ENCODE measurements around the gene ZACN. TPM values are rescaled to one million over a fixed set of nuclear protein-coding genes. Genes with fewer than 3 reads are reported as not detected.

ZACN gene
- total RNA-seq, 1 donor from 2014 or later = not detected

DNA sequence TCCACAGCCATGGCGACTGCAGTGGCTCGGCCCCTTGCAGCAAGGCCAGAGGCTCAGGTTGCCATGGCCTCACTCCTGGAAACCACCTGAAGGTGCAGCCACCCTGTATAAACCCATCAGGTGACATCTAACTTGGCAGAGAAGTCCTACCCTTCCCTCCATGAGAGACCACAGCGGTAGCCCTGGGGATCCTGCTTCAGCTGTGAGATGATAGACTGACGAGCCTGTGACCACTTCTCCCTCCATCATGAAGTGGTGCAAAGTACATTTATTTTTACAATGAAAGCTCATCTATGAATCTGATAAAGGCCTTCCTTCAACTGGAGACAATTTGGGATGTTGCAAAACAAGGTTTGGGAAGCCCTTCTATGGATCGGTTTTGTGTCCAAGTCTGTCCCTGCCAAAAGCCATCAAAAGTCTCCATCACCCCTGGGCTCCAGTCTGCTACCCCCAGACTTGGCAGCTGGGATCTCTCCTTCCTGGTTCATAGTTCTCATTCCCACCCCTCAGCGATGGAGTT, 1.8 kb downstream of the ZACN start:
- no peak overlapping the region for H3K4me3 Mint-ChIP-seq (ENCODE audit: unreplicated experiment)
- no peak for TF ChIP-seq CTCF (IDR thresholded peaks at IDR 0.05)
- DNase-seq (ENCODE audit: extremely low spot score, unreplicated experiment) = no peak
- peaks cover 17% of the 10 kb centered on the region for H3K36me3 Mint-ChIP-seq (ENCODE audit: unreplicated experiment)
- peaks cover 36% of the 10 kb centered on the region for H3K27me3 Mint-ChIP-seq (ENCODE audit: unreplicated experiment)
- no peak overlapping the region for H3K27ac Mint-ChIP-seq (ENCODE audit: unreplicated experiment)
- H3K4me1 Mint-ChIP-seq (ENCODE audit: unreplicated experiment) = peaks cover 3% of the 10 kb centered on the region
- H3K9me3 Mint-ChIP-seq (ENCODE audit: unreplicated experiment) = no peaks in the 10 kb centered on the region

GRCh38 chr17:76081295-76082210, 2.6 kb downstream of the ZACN start:
- Mint-ChIP-seq H3K9me3 (ENCODE audit: unreplicated experiment) (no peaks in the 10 kb centered on the region), H3K27ac (ENCODE audit: unreplicated experiment) (no peak overlapping the region), H3K36me3 (ENCODE audit: unreplicated experiment) (peaks cover 18% of the 10 kb centered on the region), H3K4me1 (ENCODE audit: unreplicated experiment) (peaks cover 3% of the 10 kb centered on the region), H3K4me3 (ENCODE audit: unreplicated experiment) (no peak overlapping the region), H3K27me3 (ENCODE audit: unreplicated experiment) (peaks cover 30% of the 10 kb centered on the region)
- no peak for TF ChIP-seq CTCF (IDR thresholded peaks at IDR 0.05)
- no peak for DNase-seq (ENCODE audit: extremely low spot score, unreplicated experiment)

DNA sequence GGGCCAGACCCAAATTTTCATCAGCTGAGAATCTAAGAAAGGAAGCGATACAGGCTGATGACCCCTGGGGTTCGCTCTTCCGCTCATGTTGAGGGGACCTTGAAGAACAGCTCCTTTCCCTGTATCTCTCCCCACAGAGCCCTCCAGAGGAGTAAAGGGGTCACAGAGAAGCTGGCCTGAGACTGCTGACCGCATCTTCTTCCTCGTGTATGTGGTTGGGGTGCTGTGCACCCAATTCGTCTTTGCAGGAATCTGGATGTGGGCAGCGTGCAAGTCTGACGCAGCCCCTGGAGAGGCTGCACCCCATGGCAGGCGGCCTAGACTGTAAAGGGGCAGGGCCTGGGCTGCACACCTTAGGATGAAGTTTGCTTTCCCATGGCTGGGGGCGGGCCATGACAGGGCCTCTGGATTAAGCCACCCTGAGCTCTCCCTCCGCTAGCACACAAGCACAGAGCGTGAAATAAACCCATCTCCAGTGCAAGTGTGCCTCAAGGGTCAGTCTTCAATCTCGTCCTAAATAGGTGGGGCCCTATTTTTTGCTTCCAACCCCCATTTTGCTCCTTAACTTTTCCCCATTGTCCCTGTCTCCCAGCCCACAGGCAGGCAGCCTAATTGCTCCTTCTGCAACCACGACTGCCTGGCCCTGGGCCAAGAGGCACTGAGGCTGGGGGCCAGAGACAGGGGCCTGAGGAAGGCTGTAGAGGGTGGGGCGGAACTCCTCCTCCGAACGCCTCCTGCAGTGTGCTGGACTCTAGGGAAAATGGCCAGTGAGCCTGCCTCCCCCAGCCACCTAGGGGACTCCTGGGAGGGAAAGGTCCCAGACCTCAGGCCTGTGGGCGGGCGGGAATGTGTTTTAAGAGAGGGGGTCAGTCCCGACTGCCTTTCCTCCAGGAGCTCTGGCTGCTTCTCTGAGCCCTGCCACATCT, 3.6 kb downstream of the ZACN start:
- Mint-ChIP-seq H3K9me3 (ENCODE audit: unreplicated experiment) (no peaks in the 10 kb centered on the region), H3K4me3 (ENCODE audit: unreplicated experiment) (no peak overlapping the region), H3K27ac (ENCODE audit: unreplicated experiment) (no peak overlapping the region), H3K27me3 (ENCODE audit: unreplicated experiment) (peaks cover 21% of the 10 kb centered on the region), H3K36me3 (ENCODE audit: unreplicated experiment) (peaks cover 20% of the 10 kb centered on the region), H3K4me1 (ENCODE audit: unreplicated experiment) (peaks cover 3% of the 10 kb centered on the region)
- TF ChIP-seq CTCF (IDR thresholded peaks at IDR 0.05) = no peak
- no peak for DNase-seq (ENCODE audit: extremely low spot score, unreplicated experiment)

- Mint-ChIP-seq H3K27ac (ENCODE audit: unreplicated experiment) (no peak overlapping the region), H3K9me3 (ENCODE audit: unreplicated experiment) (no peaks in the 10 kb centered on the region), H3K4me1 (ENCODE audit: unreplicated experiment) (peaks cover 3% of the 10 kb centered on the region), H3K27me3 (ENCODE audit: unreplicated experiment) (peaks cover 14% of the 10 kb centered on the region), H3K36me3 (ENCODE audit: unreplicated experiment) (peaks cover 23% of the 10 kb centered on the region), H3K4me3 (ENCODE audit: unreplicated experiment) (no peak overlapping the region)
- no peak for DNase-seq (ENCODE audit: extremely low spot score, unreplicated experiment)
- TF ChIP-seq CTCF (IDR thresholded peaks at IDR 0.05) = no peak
These were observed 4.7 kb downstream of the ZACN start for GRCh38 chr17:76083536-76084182.
